Measurements from ENCODE around the gene TSHZ3. TPM values are rescaled to one million over a fixed set of nuclear protein-coding genes. Genes with fewer than 3 reads are reported as not detected.

TSHZ3 gene
- total RNA-seq, 4 donors from 2014 or later, result 0.19 to 5.3 (median 1.9) TPM

DNA sequence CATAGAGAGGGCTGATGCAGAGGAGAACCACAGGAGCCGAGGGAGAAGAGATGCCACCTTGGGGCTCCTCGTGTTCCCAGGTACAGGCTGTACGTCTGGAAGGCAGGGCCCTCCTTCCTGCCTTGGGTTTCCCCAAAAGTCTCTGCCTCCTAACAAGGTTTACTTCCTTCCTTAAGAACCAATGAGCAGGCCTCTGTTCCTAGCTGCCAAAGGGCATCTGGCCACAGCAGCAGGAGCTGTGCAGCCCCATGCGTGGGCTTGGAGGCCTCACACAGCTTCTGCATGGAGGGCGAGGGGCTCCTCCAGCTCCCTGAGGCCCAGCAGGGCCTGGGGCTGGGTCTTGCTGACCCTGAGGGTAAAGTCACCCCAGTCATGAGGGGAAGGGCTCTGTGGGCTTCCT, 40.6 kb upstream of the TSHZ3 start:
- no peaks in the 10 kb centered on the region for H3K4me1 ChIP-seq
- no peaks in the 10 kb centered on the region for H3K9me3 ChIP-seq
- no peaks in the 10 kb centered on the region for H3K36me3 ChIP-seq
- intact Hi-C loops (cut with DNase I), result no loop called here
- H3K27ac ChIP-seq, result no peak overlapping the region
- 54% methylated on average over 3 of the region's 5 CpGs; no CpG with 5 or more reads in 1 of the 2 donors for WGBS, 2 donors
- H3K27me3 ChIP-seq, result no peaks in the 10 kb centered on the region
- TF ChIP-seq, protein P1, sequence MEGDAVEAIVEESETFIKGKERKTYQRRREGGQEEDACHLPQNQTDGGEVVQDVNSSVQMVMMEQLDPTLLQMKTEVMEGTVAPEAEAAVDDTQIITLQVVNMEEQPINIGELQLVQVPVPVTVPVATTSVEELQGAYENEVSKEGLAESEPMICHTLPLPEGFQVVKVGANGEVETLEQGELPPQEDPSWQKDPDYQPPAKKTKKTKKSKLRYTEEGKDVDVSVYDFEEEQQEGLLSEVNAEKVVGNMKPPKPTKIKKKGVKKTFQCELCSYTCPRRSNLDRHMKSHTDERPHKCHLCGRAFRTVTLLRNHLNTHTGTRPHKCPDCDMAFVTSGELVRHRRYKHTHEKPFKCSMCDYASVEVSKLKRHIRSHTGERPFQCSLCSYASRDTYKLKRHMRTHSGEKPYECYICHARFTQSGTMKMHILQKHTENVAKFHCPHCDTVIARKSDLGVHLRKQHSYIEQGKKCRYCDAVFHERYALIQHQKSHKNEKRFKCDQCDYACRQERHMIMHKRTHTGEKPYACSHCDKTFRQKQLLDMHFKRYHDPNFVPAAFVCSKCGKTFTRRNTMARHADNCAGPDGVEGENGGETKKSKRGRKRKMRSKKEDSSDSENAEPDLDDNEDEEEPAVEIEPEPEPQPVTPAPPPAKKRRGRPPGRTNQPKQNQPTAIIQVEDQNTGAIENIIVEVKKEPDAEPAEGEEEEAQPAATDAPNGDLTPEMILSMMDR (IDR thresholded peaks at IDR 0.05), result no peak
- TF ChIP-seq POLR2A (IDR thresholded peaks at IDR 0.05), result no peak
- DNase-seq, result no peak
- no peak overlapping the region for H3K4me3 ChIP-seq

DNA sequence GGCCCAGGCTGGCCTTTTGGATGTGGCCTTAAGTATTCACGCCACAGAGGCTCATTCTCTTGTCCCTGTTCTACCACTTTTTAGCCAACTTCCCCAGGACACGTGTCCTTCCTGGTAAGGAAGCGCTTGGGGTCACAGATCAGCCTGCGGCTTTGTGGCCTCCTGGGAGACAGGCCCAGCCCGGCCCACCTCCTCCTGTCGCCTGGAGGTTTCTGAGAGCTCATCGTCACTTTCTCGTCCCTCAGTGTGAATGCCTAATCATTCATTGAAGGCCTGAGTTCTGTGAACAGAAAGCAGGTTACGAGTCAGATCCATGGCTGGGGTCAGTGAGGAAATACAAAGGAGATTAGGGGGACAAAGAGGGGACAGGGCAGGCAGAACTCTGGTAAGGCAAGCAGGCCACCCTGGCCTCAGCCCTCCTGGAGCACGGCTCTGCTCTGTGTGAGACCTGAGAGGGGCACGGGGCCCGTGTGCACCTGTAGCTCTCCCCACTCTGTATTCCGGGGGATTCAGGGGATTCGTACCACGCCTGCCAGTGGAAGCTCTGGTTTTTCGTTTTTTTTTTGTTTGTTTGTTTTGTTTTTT, 38.6 kb upstream of the TSHZ3 start:
- Histone ChIP-seq H3K36me3 (no peaks in the 10 kb centered on the region), H3K27me3 (no peaks in the 10 kb centered on the region), H3K9me3 (no peaks in the 10 kb centered on the region), H3K4me3 (no peak overlapping the region), H3K27ac (no peak overlapping the region), H3K4me1 (no peaks in the 10 kb centered on the region)
- no peak for DNase-seq
- TF ChIP-seq, protein P1 (IDR thresholded peaks at IDR 0.05), result no peak
- TF ChIP-seq POLR2A (IDR thresholded peaks at IDR 0.05), result no peak
- WGBS, 2 donors, result 74 to 84% methylated on average over 8 to 15 of the region's 16 CpGs
- intact Hi-C loops (cut with DNase I), result no loop called here

DNA sequence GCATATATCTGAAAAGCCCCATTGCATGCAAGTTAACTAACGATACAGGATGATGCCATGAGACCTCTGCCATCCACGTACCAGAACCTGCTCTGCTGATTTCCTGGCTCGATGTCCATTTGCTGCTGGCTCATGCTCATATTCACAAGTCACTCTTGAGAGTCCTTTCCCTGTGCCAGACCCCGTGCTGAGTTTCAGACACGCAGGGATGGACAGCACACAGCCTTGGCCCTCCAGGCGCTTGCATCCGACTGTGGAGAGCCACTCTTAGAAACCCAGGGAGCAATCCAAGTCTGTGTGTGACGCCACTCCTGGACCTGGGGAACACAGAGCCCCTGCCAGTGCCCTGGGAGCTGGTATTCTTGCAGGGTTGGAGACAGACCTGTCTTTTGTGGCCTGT, 37.6 kb upstream of the TSHZ3 start:
- no peaks in the 10 kb centered on the region for H3K27me3 ChIP-seq
- no peaks in the 10 kb centered on the region for H3K4me1 ChIP-seq
- H3K9me3 ChIP-seq, result no peaks in the 10 kb centered on the region
- 77 to 79% methylated on average over 6 of the region's 8 CpGs for WGBS, 2 donors
- no peaks in the 10 kb centered on the region for H3K36me3 ChIP-seq
- no peak overlapping the region for H3K4me3 ChIP-seq
- no peak for TF ChIP-seq POLR2A (IDR thresholded peaks at IDR 0.05)
- TF ChIP-seq, protein P1 (IDR thresholded peaks at IDR 0.05), result no peak
- no peak overlapping the region for H3K27ac ChIP-seq
- intact Hi-C loops (cut with DNase I), result no loop called here
- no peak for DNase-seq

DNA sequence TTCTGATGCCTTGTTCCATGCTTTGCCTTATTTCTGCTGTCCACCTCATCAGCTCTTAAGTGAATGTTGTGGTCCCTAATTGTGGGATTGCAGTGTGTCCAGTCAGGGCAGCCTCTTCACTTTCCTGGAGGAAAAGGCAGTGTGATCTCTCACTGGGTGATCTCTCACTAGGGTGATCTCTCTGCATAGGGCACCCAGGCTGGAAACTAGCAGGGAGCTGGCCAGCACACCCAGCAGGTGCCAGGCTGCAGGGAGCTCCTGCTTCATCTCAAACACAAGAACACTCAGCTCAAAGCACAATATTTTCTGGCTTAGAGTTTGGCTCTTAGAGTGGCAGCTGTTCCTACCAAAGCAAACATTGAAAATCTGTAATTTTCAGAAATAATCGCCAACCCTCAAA, 36.5 kb upstream of the TSHZ3 start:
- Histone ChIP-seq H3K27me3 (no peaks in the 10 kb centered on the region), H3K27ac (no peak overlapping the region), H3K36me3 (no peaks in the 10 kb centered on the region), H3K4me1 (no peaks in the 10 kb centered on the region), H3K4me3 (no peak overlapping the region), H3K9me3 (no peaks in the 10 kb centered on the region)
- intact Hi-C loops (cut with DNase I), result no loop called here
- TF ChIP-seq, protein P1 (IDR thresholded peaks at IDR 0.05), result no peak
- no peak for TF ChIP-seq POLR2A (IDR thresholded peaks at IDR 0.05)
- no peak for DNase-seq
- 67 to 86% methylated on average over 1 of the region's 1 CpG for WGBS, 2 donors

DNA sequence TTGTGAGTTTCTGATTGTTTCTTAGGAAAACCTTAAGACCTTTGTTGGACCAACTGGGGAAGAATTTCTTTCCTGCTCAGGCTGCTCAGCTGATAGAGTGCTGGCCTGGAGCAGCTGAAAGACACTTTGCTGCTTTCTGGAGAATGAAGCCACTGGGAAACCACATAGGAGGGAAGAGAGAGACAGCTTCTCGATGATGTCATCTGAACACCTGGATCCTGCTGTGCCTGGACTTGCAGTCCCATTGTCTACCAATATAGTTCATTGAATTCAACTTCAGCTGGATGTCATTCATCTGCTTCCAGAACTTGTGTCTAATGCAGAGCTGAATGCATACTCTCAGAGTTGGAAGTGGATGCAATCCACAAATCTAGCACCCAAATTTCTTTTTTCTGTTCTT, 34.3 kb upstream of the TSHZ3 start:
- TF ChIP-seq, protein P1 (IDR thresholded peaks at IDR 0.05), result no peak
- TF ChIP-seq POLR2A (IDR thresholded peaks at IDR 0.05), result no peak
- 38 to 50% methylated on average over 1 of the region's 1 CpG for WGBS, 2 donors

More for the DNA sequence above, 34.3 kb upstream of the TSHZ3 start:
- Histone ChIP-seq H3K9me3 (no peaks in the 10 kb centered on the region), H3K4me1 (no peaks in the 10 kb centered on the region), H3K4me3 (no peak overlapping the region), H3K27me3 (no peaks in the 10 kb centered on the region), H3K27ac (no peak overlapping the region), H3K36me3 (no peaks in the 10 kb centered on the region)
- intact Hi-C loops (cut with DNase I), result no loop called here
- no peak for DNase-seq

Data from esophagus squamous epithelium (tissue), 5 donors.